ENCODE measurements around the gene HEY2.
A peak's percentile ranks its signal among the peaks of the same experiment; 100 is the strongest.
"Not testable (repeated sequence)": the region's sequence is repeated elsewhere in the genome, so short reads cannot be mapped to it uniquely, and the experiment has no call there.

HEY2 gene

GRCh38 chr6:125797120-125797885, 47.9 kb downstream of the HEY2 start:
- DNase-seq, result no peak

- no peak for DNase-seq
These were observed 48.5 kb downstream of the HEY2 start for GRCh38 chr6:125797886-125798444.

- DNase-seq, result peak; percentile 58
These were observed 49.5 kb downstream of the HEY2 start for GRCh38 chr6:125798734-125799508.

GRCh38 chr6:125802383-125802782, 53.0 kb downstream of the HEY2 start:
- no peak for DNase-seq

- DNase-seq, result no peak
These were observed 53.5 kb downstream of the HEY2 start for GRCh38 chr6:125802943-125803377.

GRCh38 chr6:125804264-125804663, 54.8 kb downstream of the HEY2 start:
- DNase-seq, result no peak

- DNase-seq, result not testable (repeated sequence)
These were observed 55.5 kb downstream of the HEY2 start for GRCh38 chr6:125804866-125805425.

GRCh38 chr6:125806813-125807212, 57.4 kb downstream of the HEY2 start:
- DNase-seq, result no peak

GRCh38 chr6:125807293-125807692, 57.9 kb downstream of the HEY2 start:
- DNase-seq, result no peak

GRCh38 chr6:125808060-125808459, 58.6 kb downstream of the HEY2 start:
- DNase-seq, result no peak

- no peak for DNase-seq
These were observed 59.2 kb downstream of the HEY2 start for GRCh38 chr6:125808591-125808990.

- no peak for DNase-seq
These were observed 60.2 kb downstream of the HEY2 start for GRCh38 chr6:125809570-125810170.

GRCh38 chr6:125810445-125810844, 61.0 kb downstream of the HEY2 start:
- DNase-seq, result no peak

Measured in RPMI8226 (cell line).